ENCODE results near the gene GLIS1.

The GLIS1 gene

GRCh38 chr1:53638360-53639035 lies 100.5 kb downstream of the GLIS1 start:
- DNase-seq (ENCODE audit: low read depth in 2 of 2) = no peak

GRCh38 chr1:53637511-53638359 lies 101.2 kb downstream of the GLIS1 start:
- no peak for DNase-seq (ENCODE audit: low read depth in 2 of 2)

GRCh38 chr1:53636621-53637171 lies 102.3 kb downstream of the GLIS1 start:
- DNase-seq (ENCODE audit: low read depth in 2 of 2) = no peak

GRCh38 chr1:53634571-53634979 lies 104.4 kb downstream of the GLIS1 start:
- no peak for DNase-seq (ENCODE audit: low read depth in 2 of 2)

- no peak for DNase-seq (ENCODE audit: low read depth in 2 of 2)
Measured at GRCh38 chr1:53633073-53633704, 105.8 kb downstream of the GLIS1 start.

- no peak for DNase-seq (ENCODE audit: low read depth in 2 of 2)
Measured at GRCh38 chr1:53631622-53632310, 107.2 kb downstream of the GLIS1 start.

- no peak for DNase-seq (ENCODE audit: low read depth in 2 of 2)
Measured at GRCh38 chr1:53629101-53629691, 109.8 kb downstream of the GLIS1 start.

GRCh38 chr1:53628286-53628955 lies 110.5 kb downstream of the GLIS1 start:
- no peak for DNase-seq (ENCODE audit: low read depth in 2 of 2)

GRCh38 chr1:53627666-53628065 lies 111.3 kb downstream of the GLIS1 start:
- no peak for DNase-seq (ENCODE audit: low read depth in 2 of 2)

- no peak for DNase-seq (ENCODE audit: low read depth in 2 of 2)
Measured at GRCh38 chr1:53627031-53627430, 111.9 kb downstream of the GLIS1 start.

- no peak for DNase-seq (ENCODE audit: low read depth in 2 of 2)
Measured at GRCh38 chr1:53626616-53627015, 112.3 kb downstream of the GLIS1 start.

- no peak for DNase-seq (ENCODE audit: low read depth in 2 of 2)
Measured at GRCh38 chr1:53625766-53626520, 113.0 kb downstream of the GLIS1 start.

- DNase-seq (ENCODE audit: low read depth in 2 of 2) = no peak
Measured at GRCh38 chr1:53625049-53625448, 113.9 kb downstream of the GLIS1 start.

- no peak for DNase-seq (ENCODE audit: low read depth in 2 of 2)
Measured at GRCh38 chr1:53622531-53622930, 116.4 kb downstream of the GLIS1 start.

GRCh38 chr1:53621144-53621543 lies 117.8 kb downstream of the GLIS1 start:
- DNase-seq (ENCODE audit: low read depth in 2 of 2) = no peak

- no peak for DNase-seq (ENCODE audit: low read depth in 2 of 2)
Measured at GRCh38 chr1:53620061-53620855, 118.7 kb downstream of the GLIS1 start.

- DNase-seq (ENCODE audit: low read depth in 2 of 2) = no peak
Measured at GRCh38 chr1:53619367-53620060, 119.5 kb downstream of the GLIS1 start.

GRCh38 chr1:53618500-53619366 lies 120.2 kb downstream of the GLIS1 start:
- no peak for DNase-seq (ENCODE audit: low read depth in 2 of 2)

Data from activated CD4-positive, alpha-beta T cell treated with anti-CD3 and anti-CD28 coated beads for 24 hours (primary cell).